SH-SY5Y (cell line): ENCODE measurements around the gene ZNF804A.

Experiments
- GATA2 ChIP-seq: IDR thresholded peaks from 2 replicates; pipeline ENCODE4 v1.6.1; 2011; ENCODE audit warnings: mild to moderate bottlenecking, low read depth, low read length
- GATA3 ChIP-seq: IDR thresholded peaks from 2 replicates; pipeline ENCODE4 v1.6.1; 2011; ENCODE audit warnings: low read depth, mild to moderate bottlenecking, low read length, moderate library complexity

Gene ZNF804A

GRCh38 chr2:184598316-184599053 lies at the start of gene ZNF804A:
TSS of gene ZNF804A (plus strand) at chr2:184598529. CDS start at chr2:184598960, 431 bp downstream.
- TF ChIP-seq GATA3 (no peak), GATA2 (0 out of 2 replicates have a peak, but pooled peaks have one; percentile 13)

- no peak for TF ChIP-seq GATA2
- TF ChIP-seq GATA3, result no peak
Measured at GRCh38 chr2:184549153-184549552, 49.2 kb upstream of the ZNF804A start.

DNA sequence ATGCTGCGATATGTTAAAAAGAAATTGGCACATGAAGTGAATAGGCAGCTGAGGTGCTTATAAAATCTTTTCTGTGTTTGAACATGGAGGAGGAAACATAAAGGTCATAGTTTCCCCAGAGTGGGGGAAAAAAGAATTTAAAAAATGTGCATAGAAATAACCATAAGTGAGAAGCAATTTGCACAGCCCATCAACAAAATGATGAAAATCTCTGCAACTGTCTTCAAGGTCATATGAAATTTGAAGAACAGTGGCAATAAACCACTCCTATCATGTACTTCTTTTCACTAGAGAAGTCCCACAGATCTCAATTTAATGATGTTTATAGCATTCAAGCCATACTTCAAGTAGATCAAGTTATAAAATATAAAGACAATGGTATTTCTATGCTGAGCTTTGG lies 46.7 kb upstream of the ZNF804A start:
- TF ChIP-seq GATA2 (no peak), GATA3 (no peak)

- TF ChIP-seq GATA3 (no peak), GATA2 (no peak)
Measured at GRCh38 chr2:184554736-184555135, 43.6 kb upstream of the ZNF804A start.

DNA sequence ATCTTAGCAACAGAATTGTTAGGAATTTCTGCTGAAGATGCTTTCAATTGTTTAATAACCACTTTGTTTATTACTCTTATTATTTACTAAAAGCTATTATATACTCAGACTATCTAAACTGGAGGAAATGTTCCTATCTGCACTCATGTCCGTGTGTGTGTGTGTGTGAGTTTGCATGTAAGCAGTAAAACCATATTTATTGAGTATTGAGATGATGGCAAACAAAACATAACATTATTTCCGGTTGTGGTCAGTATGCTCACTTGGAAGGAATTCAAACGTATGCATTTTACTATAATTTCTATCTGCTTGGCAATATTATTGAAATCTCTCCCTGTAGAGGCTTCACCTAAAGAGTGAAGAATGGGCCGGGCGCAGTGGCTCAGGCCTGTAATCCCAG lies 43.0 kb upstream of the ZNF804A start:
- TF ChIP-seq GATA3 (no peak), GATA2 (no peak)

- TF ChIP-seq GATA3, result peak; percentile 77
- TF ChIP-seq GATA2, result no peak
Measured at GRCh38 chr2:184556639-184557038, 41.7 kb upstream of the ZNF804A start.

- no peak for TF ChIP-seq GATA2
- TF ChIP-seq GATA3, result no peak
Measured at GRCh38 chr2:184558713-184559464, 39.4 kb upstream of the ZNF804A start.

GRCh38 chr2:184560603-184561002 lies 37.7 kb upstream of the ZNF804A start:
- no peak for TF ChIP-seq GATA2

- TF ChIP-seq GATA3 (no peak), GATA2 (no peak)
Measured at GRCh38 chr2:184562532-184562931, 35.8 kb upstream of the ZNF804A start.

DNA sequence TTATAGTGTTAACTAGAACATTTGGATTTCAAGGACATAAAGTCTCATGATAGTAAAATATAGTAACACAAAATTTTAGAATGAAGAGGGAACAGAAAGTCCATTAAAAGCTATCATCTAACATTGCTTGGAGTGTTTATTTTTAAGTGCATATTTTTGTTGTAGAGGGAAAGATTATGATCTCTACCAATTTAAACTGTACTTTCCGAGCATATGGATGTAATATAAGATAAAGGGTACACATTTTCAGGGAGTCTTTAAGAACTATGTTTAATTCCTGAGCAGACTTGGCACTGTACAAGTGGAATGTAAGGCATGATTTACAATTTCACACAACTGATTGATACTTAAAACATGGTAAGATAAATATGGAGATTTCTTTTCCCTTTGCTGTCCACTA lies 34.2 kb upstream of the ZNF804A start:
- TF ChIP-seq GATA2 (no peak), GATA3 (peak; percentile 52; the same call in 1 of the 2 replicates)

GRCh38 chr2:184566716-184567115 lies 31.6 kb upstream of the ZNF804A start:
- TF ChIP-seq GATA3, result no peak
- TF ChIP-seq GATA2, result no peak

GRCh38 chr2:184577056-184577455 lies 21.3 kb upstream of the ZNF804A start:
- TF ChIP-seq GATA2 (peak; percentile 56), GATA3 (peak; percentile 99)

- no peak for TF ChIP-seq GATA2
- TF ChIP-seq GATA3, result no peak
Measured at GRCh38 chr2:184577743-184578142, 20.6 kb upstream of the ZNF804A start.

- TF ChIP-seq GATA2, result no peak
- TF ChIP-seq GATA3, result no peak
Measured at GRCh38 chr2:184579226-184579625, 19.1 kb upstream of the ZNF804A start.

- no peak for TF ChIP-seq GATA2
- TF ChIP-seq GATA3, result no peak
Measured at GRCh38 chr2:184581391-184581790, 16.9 kb upstream of the ZNF804A start.
